HepG2 (cell line): ENCODE data around the gene NTRK2.

ENCODE experiments used
- CBFB ChIP-seq: sonication (generic); formaldehyde crosslinking; IDR thresholded peaks from 2 replicates; pipeline ENCODE4 v1.4.0; 2020; ENCODE audit warnings: missing genetic modification reagents
- EZH2 ChIP-seq: conservative IDR thresholded peaks from 2 replicates; pipeline ENCODE4 v1.6.1; 2012; ENCODE audit warnings: mild to moderate bottlenecking, low read depth, low read length, moderate library complexity
- KDM4B ChIP-seq: sonication (generic); formaldehyde crosslinking; IDR thresholded peaks from 2 replicates; pipeline ENCODE4 v1.4.0; 2020; ENCODE audit warnings: missing genetic modification reagents
- NR2F2 ChIP-seq: IDR thresholded peaks from 2 replicates; pipeline ENCODE4 v1.6.1; 2012; ENCODE audit warnings: low read depth, inconsistent platforms, borderline replicate concordance
- PHF5A ChIP-seq: IDR thresholded peaks from one replicate; pipeline ENCODE4 v1.6.1; 2018; ENCODE audit warnings: low read depth, missing genetic modification reagents; ENCODE audit not compliant: unreplicated experiment
- POLR2A ChIP-seq, 2 experiments: IDR thresholded peaks; 2 replicates each; pipeline ENCODE4 v1.6.1; 2011; ENCODE audit warnings: low read depth in 2 of 2, low read length in 2 of 2, mild to moderate bottlenecking in 1 of 2, moderate library complexity in 1 of 2; ENCODE audit not compliant: insufficient read depth in 1 of 2
- RAD21 ChIP-seq: fragments of 450-650 bp; formaldehyde crosslinking; IDR thresholded peaks from 2 replicates; pipeline ENCODE4 v1.5.0; 2020; ENCODE audit warnings: mild to moderate bottlenecking
- REST ChIP-seq, 2 experiments: IDR thresholded peaks; 2 replicates each; pipeline ENCODE4 v1.6.1; 2011 to 2012; ENCODE audit warnings: low read length in 2 of 2, borderline replicate concordance in 1 of 2, low read depth in 1 of 2, mild to moderate bottlenecking in 1 of 2, moderate library complexity in 1 of 2
- ZC3H4 ChIP-seq: sonication (generic); formaldehyde crosslinking; IDR thresholded peaks from 2 replicates; pipeline ENCODE4 v1.4.0; 2020; ENCODE audit warnings: missing genetic modification reagents, borderline replicate concordance
- ZNF251 ChIP-seq: sonication (generic); formaldehyde crosslinking; IDR thresholded peaks from 2 replicates; pipeline ENCODE4 v1.9.0; 2021; ENCODE audit warnings: mild to moderate bottlenecking, missing genetic modification reagents
- ZNF512B ChIP-seq: sonication (generic); formaldehyde crosslinking; IDR thresholded peaks from 2 replicates; pipeline ENCODE4 v1.5.1; 2020; ENCODE audit warnings: missing genetic modification reagents, mild to moderate bottlenecking, borderline replicate concordance
- ZNF574 ChIP-seq: sonication (generic); formaldehyde crosslinking; IDR thresholded peaks from 2 replicates; pipeline ENCODE4 v1.4.0; 2020; ENCODE audit warnings: missing genetic modification reagents
- ZNF646 ChIP-seq: sonication (generic); formaldehyde crosslinking; IDR thresholded peaks from 2 replicates; pipeline ENCODE4 v1.9.0; 2021; ENCODE audit warnings: mild to moderate bottlenecking, missing genetic modification reagents

- TF ChIP-seq ZNF251 (CRISPR knock-in tag) (no peak), ZNF512B (CRISPR knock-in tag) (no peak), REST (IDR thresholded peaks at IDR 0.05; ENCODE audit: borderline replicate concordance in 1 of 2, low read depth in 1 of 2, low read length in 2 of 2) (no peak), KDM4B (no peak), ZNF574 (CRISPR knock-in tag) (no peak), ZC3H4 (no peak), EZH2 (no peak), NR2F2 (no peak), PHF5A (CRISPR knock-in tag) (no peak), CBFB (CRISPR knock-in tag) (no peak), ZNF646 (CRISPR knock-in tag) (no peak), POLR2A (IDR thresholded peaks at IDR 0.05; ENCODE audit: insufficient read depth in 1 of 2, low read depth in 2 of 2, low read length in 2 of 2) (no peak), RAD21 (no peak)
Measured at GRCh38 chr9:85045271-85045670, 375.7 kb downstream of the NTRK2 start.
